Natural killer cell (primary cell): ENCODE measurements around the gene TFCP2. TPM values are rescaled to one million over a fixed set of nuclear protein-coding genes. Genes with fewer than 3 reads are reported as not detected.

Experiments
- ATAC-seq, 3 donors: fragments of 150-1000 bp in 2 of 3; fragments of 200-7000 bp in 1 of 3; cut with Tn5 transposase; 1 replicate in 1 of 3; 2 replicates in 2 of 3; pipeline ENCODE4 v1.10.0; 2021; ENCODE audit warnings: mild to moderate bottlenecking in 2 of 3, moderate library complexity in 2 of 3
- DNase-seq, 2 donors: peaks; one replicate each; pipeline versions ENCODE4 v3.0.0 to v3.0.0-alpha.2; 2013 to 2021; ENCODE audit warnings: mixed read lengths in 1 of 2
- H3K27ac ChIP-seq: one replicate; pipeline ENCODE4 v1.5.1; 2013; ENCODE audit warnings: mild to moderate bottlenecking, low read length
- H3K27me3 ChIP-seq: one replicate; pipeline ENCODE4 v1.6.1; 2013; ENCODE audit warnings: low read length; ENCODE audit not compliant: control insufficient read depth, insufficient read depth
- H3K36me3 ChIP-seq: one replicate; pipeline ENCODE4 v1.6.1; 2013; ENCODE audit warnings: low read length; ENCODE audit not compliant: control insufficient read depth, insufficient read depth
- H3K4me1 ChIP-seq: one replicate; pipeline ENCODE4 v1.6.1; 2013; ENCODE audit warnings: low read length; ENCODE audit not compliant: control insufficient read depth, insufficient read depth
- H3K4me3 ChIP-seq: one replicate; pipeline ENCODE4 v1.5.1; 2013; ENCODE audit warnings: low read length
- H3K9me3 ChIP-seq: one replicate; pipeline ENCODE4 v1.6.1; 2013; ENCODE audit warnings: low read length; ENCODE audit not compliant: control insufficient read depth, insufficient read depth
- H3K27ac Mint-ChIP-seq, 2 donors: one replicate each; pipeline ENCODE4 v1.8.0; 2022; ENCODE audit warnings: mild to moderate bottlenecking in 2 of 2, mixed read lengths in 2 of 2, moderate library complexity in 1 of 2
- H3K27me3 Mint-ChIP-seq, 2 donors: one replicate each; pipeline ENCODE4 v1.8.0; 2022; ENCODE audit warnings: low read depth in 2 of 2, mixed read lengths in 2 of 2
- H3K36me3 Mint-ChIP-seq: one replicate; pipeline ENCODE4 v1.8.0; 2022; ENCODE audit warnings: mixed read lengths
- H3K4me1 Mint-ChIP-seq, 2 donors: one replicate each; pipeline ENCODE4 v1.8.0; 2022; ENCODE audit warnings: mixed read lengths in 2 of 2
- H3K4me3 Mint-ChIP-seq: one replicate; pipeline ENCODE4 v1.8.0; 2022; ENCODE audit warnings: mild to moderate bottlenecking, moderate library complexity, mixed read lengths
- H3K9me3 Mint-ChIP-seq, 2 donors: one replicate each; pipeline ENCODE4 v1.8.0; 2022; ENCODE audit warnings: mixed read lengths in 2 of 2
- CTCF ChIP-seq: fragments of 200-600 bp; IDR thresholded peaks from one replicate; pipeline ENCODE4 v1.8.0; 2022; ENCODE audit warnings: antibody characterized with exemption
- WGBS: methylation state at CpG from one replicate; pipeline ENCODE4 v1.1.7; 2013; ENCODE audit warnings: missing lambda C conversion rate; ENCODE audit not compliant: insufficient coverage; 5-methylcytosine and 5-hydroxymethylcytosine counted together
- intact Hi-C: fragments of 100-400 bp; cut with micrococcal nuclease; formaldehyde crosslinking; loops from one replicate; pipeline ENCODE4 v1.14.2; 2022
- total RNA-seq, 4 donors: library from RNA; stranded (reverse); fragments of 120-200 nt in 1 of 4; gene quantifications; one replicate each; pipeline versions ENCODE4 v1.2.3 to v1.2.4, GENCODE V29; 2013 to 2022

Gene TFCP2
- total RNA-seq, 3 donors from 2014 or later (not counting 1 experiment from before 2014, with no cell fraction given) = 26.6 to 34.8 (median 34.8) TPM

- intact Hi-C loops = no loop called here
- Histone ChIP-seq H3K9me3 (no peaks in the 10 kb centered on the region), H3K4me1 (no peaks in the 10 kb centered on the region), H3K27me3 (no peaks in the 10 kb centered on the region), H3K36me3 (no peaks in the 10 kb centered on the region), H3K27ac (no peak overlapping the region), H3K4me3 (no peak overlapping the region)
- no peaks in the 10 kb centered on the region for H3K4me1 Mint-ChIP-seq
- WGBS = 96% methylated on average over 6 of the region's 6 CpGs
- H3K9me3 Mint-ChIP-seq = no peaks in the 10 kb centered on the region
- H3K4me3 Mint-ChIP-seq = no peak overlapping the region
- TF ChIP-seq CTCF = no peak
- DNase-seq (no peak), ATAC-seq (no peak)
- no peaks in the 10 kb centered on the region for H3K36me3 Mint-ChIP-seq
- H3K27me3 Mint-ChIP-seq = no peaks in the 10 kb centered on the region
- no peak overlapping the region for H3K27ac Mint-ChIP-seq
These were observed 12.3 kb upstream of the TFCP2 start for GRCh38 chr12:51185171-51185717.

DNA sequence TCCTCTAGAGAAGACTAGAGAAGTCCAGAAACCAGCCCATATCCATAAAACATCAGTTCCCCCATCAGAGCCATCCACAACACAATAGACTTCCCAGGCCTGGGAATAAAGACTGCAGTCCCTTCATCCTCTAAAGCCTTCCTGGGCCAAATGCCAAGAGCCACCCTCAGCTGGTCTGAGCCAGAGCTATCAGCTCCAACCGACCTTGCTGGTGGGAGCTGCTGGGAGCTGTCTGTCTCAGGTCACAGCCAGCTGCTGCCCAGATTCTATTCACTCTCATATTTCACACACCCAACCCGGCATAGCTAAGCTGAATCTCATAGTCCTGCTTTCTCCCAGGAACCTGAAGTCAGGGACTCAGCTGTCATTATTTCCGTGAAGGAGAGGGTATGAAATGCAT is 10.9 kb upstream of the TFCP2 start:
- no peaks in the 10 kb centered on the region for H3K9me3 Mint-ChIP-seq
- no peak for TF ChIP-seq CTCF
- H3K27me3 Mint-ChIP-seq = no peaks in the 10 kb centered on the region
- H3K36me3 ChIP-seq = no peaks in the 10 kb centered on the region
- H3K36me3 Mint-ChIP-seq = no peaks in the 10 kb centered on the region
- H3K4me3 Mint-ChIP-seq = no peak overlapping the region
- no peak overlapping the region for H3K27ac Mint-ChIP-seq
- no peak overlapping the region for H3K4me3 ChIP-seq
- no peaks in the 10 kb centered on the region for H3K4me1 ChIP-seq
- 79% methylated on average over 3 of the region's 3 CpGs for WGBS
- intact Hi-C loops = no loop called here
- H3K9me3 ChIP-seq = no peaks in the 10 kb centered on the region
- no peak for ATAC-seq
- no peaks in the 10 kb centered on the region for H3K4me1 Mint-ChIP-seq
- no peaks in the 10 kb centered on the region for H3K27me3 ChIP-seq
- no peak for DNase-seq
- no peak overlapping the region for H3K27ac ChIP-seq

- Histone ChIP-seq H3K9me3 (no peaks in the 10 kb centered on the region), H3K27me3 (no peaks in the 10 kb centered on the region), H3K4me3 (no peak overlapping the region), H3K36me3 (no peaks in the 10 kb centered on the region), H3K4me1 (no peaks in the 10 kb centered on the region), H3K27ac (no peak overlapping the region)
- Mint-ChIP-seq H3K4me1 (no peaks in the 10 kb centered on the region), H3K27ac (no peak overlapping the region), H3K9me3 (no peaks in the 10 kb centered on the region), H3K4me3 (no peak overlapping the region), H3K27me3 (no peaks in the 10 kb centered on the region), H3K36me3 (no peaks in the 10 kb centered on the region)
- WGBS = 78% methylated on average over 3 of the region's 3 CpGs
- ATAC-seq (no peak), DNase-seq (no peak)
- intact Hi-C loops = no loop called here
- no peak for TF ChIP-seq CTCF
These were observed 10.4 kb upstream of the TFCP2 start for GRCh38 chr12:51183349-51183748.

GRCh38 chr12:51181558-51181957 is 8.6 kb upstream of the TFCP2 start:
- H3K9me3 Mint-ChIP-seq = no peaks in the 10 kb centered on the region
- no peak for DNase-seq
- H3K27me3 Mint-ChIP-seq = no peaks in the 10 kb centered on the region

More at GRCh38 chr12:51181558-51181957, 8.6 kb upstream of the TFCP2 start:
- Histone ChIP-seq H3K9me3 (no peaks in the 10 kb centered on the region), H3K27ac (no peak overlapping the region), H3K4me1 (no peaks in the 10 kb centered on the region), H3K27me3 (no peaks in the 10 kb centered on the region), H3K4me3 (no peak overlapping the region), H3K36me3 (no peaks in the 10 kb centered on the region)
- Mint-ChIP-seq H3K36me3 (no peaks in the 10 kb centered on the region), H3K4me1 (no peaks in the 10 kb centered on the region), H3K27ac (no peak overlapping the region), H3K4me3 (no peak overlapping the region)
- intact Hi-C loops = no loop called here
- WGBS = 100% methylated on average over 5 of the region's 5 CpGs
- no peak for TF ChIP-seq CTCF
- ATAC-seq = no peak
